Right renal cortex interstitium (tissue), 3 donors: ENCODE results near the gene IRAG1. TPM values are rescaled to one million over a fixed set of nuclear protein-coding genes. Genes with fewer than 3 reads are reported as not detected.

Source experiments
- DNase-seq, 3 donors: peaks; one replicate each; pipeline ENCODE4 v3.0.0-alpha.2; 2013; ENCODE audit warnings: low read depth in 3 of 3, low spot score in 2 of 3
- polyA plus RNA-seq, 3 donors: library from polyadenylated mRNA; unstranded; fragments of 120-200 nt; gene quantifications; one replicate each; pipeline ENCODE4 v1.2.1, GENCODE V29; 2013; ENCODE audit not compliant: insufficient read length in 3 of 3

IRAG1 gene
- polyA plus RNA-seq, 3 donors, result 8.6 to 10.3 (median 8.8) TPM

DNA sequence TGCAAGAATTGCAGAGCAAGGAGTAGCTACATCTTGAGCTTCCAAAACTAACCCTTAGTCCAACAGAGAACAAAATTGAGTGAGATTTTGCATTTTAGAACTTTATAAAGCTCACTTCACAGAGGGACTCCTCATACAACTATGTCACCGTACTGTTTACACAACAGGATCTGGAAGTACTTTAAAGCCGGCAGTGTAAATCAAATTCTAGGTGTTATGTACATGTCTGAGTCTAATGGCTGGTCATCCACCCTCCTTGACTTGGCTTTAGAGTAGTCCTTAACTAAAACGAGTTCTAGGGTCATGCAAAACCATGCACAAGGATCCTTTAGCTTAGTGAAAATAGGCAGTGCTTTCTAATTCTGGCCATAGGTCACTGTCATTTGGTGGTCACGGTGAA, 23.5 kb downstream of the IRAG1 start:
- no peak for DNase-seq

DNA sequence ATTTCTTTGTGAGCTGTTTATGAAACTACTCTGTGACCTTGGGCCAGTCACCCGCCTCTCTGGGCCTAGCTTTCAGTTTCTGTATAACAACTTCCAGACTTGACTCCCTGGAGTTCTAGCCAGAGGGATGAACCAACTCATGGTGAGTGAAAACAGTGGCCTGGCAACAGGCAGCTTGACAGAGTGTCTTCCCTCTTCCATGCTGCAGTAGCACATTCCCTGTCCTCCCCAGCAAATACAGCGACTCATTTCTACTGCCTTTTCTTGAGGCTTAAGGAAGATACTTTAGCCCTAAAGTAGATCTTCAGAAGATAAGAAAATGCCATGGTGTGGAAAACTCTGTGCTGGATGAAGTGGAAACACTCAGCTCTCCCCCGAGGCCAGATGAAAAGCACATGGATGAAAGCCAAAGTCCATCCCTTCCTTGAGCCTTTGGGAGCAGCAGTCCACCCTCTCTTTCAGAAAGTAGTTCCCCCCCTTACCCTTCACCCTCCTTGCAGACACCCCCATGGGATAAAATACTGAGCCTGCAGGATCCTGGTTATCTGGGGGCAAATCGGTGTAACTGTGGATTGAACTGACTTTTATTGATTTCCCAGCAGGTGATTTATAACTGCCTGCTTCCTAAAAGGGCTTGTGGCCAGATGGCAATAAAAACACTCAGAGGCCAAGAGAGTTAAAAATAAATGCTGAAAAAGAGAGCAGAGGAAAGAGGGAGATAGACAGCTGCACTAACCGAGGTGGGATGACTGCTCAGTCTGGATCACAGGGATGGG, 24.1 kb downstream of the IRAG1 start:
- DNase-seq, result peak; percentile 27 to 41 (median 36)

DNA sequence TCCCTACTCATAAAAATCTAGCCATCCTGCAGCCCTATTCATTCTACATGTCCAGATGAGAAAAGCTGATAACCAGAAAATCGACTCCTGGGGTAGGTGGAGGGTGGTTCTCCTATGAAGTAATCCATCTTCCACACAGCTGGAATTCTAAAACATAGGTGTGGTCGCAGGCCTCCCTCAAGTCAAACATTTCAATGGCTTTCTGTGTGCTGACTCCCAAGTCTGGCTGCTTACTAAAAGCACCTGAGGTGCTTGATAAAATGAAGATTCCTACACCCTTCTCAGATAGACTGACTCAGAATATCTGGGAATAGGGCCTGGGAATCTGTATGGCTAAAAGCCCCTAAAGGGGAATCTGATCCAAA, 26.1 kb downstream of the IRAG1 start:
- no peak for DNase-seq

DNA sequence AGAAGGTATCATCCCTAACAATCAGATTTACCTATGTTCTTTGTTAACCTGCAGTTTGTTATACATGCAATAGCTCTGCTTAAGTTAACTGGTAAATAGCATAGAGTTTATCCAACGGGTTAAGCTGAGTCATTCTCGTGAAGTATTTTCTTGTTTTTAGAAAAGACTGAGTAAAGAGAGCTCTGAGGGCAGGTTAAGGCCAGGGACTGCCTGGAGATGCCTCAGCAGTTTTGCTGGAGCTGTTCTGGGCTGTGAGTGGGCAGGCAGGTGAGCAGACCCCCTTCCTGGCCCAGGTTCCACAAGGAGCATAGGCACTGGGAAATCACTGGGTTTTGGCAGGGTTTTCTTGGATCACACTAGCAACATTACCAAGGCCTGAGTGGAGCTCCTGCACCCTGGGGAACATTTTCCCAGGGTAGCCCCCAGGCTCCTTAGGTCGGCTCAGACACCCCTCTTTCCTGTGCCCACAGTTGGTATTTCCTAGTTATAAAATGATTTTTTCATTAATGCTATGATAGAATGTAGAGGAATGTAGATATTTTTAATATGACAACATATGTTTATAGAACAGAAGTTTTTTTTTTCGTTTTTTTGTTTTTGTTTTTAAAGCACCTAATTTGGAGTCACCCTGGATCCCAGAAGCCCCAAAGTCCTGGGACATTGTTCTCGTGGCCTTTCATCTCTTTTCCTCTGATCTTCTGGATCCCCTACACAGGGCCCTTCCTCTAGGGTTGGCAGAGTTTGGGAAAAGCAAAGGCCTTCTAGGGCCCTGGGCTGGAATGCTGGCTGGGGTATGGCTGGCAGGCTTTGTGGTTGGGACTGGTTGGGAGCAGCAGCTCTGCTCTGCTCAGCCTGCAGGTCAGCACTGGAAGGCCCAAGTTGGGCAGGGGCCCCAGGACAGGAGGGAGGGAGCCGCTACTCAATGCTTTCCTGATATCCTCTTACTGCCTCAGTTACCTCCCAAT, 26.7 kb downstream of the IRAG1 start:
- DNase-seq, result no peak

DNA sequence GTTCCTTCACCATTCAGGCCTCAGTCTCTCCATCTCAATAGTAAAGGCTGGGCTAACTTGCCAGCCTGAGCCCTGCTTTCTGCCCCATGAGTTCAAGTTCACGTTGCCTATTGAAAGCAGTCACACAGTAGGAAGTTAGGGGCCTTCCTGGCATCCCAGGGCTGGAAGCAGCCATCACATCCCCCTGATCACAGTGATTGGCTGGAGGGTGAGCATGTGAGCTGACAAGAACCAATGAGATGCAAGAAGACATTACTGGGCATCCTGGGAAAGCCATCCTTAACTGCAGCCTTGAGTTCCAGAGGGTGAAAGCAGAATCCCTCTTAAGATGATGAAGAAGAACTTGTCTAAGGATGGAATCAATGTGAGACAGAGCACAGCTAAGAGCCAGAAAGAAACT, 29.1 kb downstream of the IRAG1 start:
- no peak for DNase-seq

DNA sequence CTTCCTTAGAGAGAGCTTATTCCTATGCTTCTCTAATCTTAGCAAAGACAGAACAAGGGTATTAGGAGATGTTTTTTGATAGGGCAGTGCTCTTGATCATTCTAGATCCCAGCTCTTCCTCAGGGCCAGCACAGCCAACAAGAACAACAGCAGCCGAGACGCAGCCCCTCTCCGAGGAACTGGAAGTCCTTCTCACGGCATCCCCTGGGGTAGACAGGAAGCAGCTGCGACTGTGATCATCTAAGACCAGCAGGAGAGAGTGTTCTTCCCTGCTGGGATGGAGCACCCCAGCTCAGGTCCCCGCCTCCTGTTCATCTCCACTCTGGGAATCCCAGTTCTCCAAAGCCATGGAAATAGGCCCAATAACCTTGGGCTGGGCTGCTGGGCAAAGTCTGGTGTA, 29.6 kb downstream of the IRAG1 start:
- DNase-seq, result no peak

DNA sequence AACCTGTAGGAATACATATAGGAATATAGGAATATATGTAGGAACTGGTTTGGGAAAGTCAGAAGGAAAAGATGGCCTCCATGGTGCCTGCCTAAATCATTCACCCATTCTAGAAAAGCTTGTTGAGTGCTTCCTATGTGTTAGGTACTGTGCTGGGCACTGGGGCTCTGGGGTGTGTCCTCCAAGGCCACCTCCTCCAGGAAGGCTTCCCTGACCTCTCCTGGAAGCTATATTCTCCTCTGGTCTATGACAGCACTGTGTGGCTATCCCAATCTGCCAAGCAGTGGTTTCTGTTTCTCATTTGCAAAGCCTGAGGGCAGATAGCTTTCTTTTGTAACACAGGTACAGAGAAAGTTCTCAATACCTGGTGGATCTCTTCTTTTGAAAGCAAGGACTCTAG, 30.2 kb downstream of the IRAG1 start:
- no peak for DNase-seq

DNA sequence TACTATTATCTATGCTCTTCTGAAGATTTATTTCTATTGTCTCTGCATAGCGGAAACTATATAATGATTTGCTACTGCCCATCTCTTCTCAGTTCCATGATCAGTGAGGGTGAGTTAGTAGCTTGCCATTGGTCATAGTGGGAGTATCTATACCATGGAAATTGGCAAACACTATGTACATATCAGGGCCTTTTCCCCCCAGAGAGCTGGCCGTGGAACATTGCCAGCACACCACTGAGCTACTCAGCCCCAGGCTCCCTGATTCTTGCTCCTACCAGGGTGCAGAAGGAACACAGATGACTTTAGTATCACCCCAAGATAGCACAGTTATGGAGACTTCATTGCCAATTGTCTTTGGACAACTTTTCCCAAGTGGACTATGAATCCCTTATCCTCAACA, 33.2 kb downstream of the IRAG1 start:
- DNase-seq, result no peak

DNA sequence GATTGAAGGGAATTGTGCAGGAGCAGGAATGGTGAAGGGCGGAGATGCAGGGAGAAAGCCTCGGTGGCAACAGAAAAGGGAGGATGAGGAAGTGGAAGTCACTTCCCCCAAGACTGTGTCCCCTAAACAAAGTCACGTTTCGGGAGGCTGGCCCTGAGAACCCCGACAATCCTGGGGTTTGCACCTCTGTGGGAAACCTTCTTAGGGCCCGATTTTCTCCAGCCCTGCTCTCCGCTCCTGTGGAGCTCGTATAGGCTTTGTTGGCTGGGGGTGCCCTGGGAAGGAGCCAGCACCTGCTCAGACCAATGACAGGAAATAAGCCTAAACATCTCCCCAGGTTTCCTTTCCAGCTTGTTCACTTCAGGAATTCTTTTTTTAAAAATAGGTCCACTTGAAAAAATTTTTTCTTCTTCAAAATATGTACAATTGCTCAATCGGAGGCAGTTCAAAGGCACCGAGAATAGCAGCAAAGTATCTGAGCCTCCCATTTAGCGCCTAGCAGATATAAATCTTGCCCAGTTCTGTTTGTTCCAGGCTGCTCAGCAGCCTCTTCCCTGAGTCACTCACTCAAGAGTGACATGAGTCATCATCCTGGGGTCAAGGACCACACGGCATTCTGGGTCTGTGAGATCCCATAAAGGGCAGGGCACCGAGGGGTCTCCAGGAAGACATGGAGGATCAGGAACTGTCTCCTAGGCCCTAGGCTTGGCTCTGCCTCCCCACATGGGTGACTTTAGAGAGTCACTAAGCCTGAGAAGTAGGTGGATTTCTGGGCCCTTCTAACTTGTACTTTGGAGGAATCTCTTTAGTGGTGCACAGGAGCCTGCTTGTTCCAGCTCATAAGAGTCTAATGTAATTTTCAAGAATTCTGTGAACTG, 34.0 kb downstream of the IRAG1 start:
- no peak for DNase-seq

DNA sequence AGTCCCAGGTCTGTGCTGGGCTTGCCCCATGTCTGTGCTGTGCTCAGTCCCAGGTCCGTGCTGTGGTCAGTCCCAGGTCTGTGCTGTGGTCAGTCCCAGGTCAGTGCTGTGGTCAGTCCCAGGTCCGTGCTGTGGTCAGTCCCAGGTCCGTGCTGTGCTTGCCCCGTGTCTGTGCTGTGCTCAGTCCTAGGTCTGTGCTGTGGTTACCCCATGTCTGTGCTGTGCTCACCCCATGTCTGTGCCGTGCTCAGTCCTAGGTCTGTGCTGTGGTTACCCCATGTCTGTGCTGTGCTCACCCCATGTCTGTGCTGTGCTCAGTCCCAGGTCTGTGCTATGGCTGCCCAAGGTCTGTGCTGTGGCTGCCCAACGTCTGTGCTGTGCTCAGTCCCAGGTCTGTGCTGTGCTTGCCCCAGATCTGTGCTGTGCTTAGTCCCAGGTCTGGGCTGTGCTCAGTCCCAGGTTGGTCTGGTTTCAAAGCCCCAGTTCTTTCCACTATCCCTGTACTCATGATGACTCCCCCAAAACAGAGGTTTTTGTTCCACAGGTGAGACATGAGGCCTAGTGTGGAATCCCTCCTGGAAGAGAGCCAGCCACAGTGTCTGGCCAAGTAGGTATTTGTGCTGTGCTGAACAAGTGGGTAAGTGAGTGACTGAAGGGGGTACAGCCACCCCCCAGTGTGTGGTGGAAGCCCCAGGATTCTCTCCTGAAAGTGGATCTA, 34.8 kb downstream of the IRAG1 start:
- DNase-seq, result no peak

DNA sequence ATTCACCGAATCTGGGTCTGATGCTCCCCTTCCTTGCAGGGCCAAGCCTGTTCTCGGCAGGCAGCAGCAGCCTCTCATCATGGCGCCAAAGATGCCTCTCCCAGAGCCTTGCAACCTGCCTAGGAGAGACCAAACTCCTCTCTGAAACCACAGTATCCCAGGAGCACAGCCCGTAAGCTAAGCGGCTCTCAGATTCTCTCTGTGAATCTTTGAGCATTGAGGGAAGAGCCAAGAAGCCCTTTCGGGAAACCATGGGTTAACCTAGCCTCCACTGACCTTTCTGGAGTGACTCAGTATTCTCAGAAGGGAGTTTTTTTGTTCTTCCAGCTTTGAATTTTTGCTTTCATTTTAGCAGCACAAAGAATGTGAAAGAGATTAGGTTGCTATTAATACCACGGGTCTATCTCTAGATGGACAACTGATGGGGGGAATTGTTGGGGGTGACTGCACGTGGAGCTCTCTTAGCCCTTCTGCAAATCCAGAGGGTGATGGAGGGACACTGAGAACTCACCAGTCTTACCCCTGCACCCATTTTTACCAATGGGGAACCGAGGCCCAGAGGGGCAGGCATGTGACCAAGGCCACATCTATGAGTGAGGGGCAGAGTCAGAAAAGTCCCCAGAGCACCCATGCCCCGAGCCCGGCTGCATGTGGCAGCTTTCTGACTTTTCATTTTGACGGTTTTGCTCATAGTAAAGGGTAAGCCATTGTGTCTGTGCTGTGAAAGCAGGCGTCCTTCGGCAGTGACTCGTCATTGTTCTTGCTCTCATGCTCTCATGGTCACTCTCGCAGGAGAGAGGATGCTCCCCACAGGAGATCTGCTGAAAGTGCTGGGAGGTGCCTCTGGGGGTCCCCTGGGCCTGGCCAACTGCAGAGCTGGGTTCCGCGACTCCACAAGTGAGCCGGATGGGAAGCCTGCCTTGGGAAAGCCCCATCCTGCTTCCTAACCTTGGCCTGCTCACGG, 36.0 kb downstream of the IRAG1 start:
- no peak for DNase-seq

DNA sequence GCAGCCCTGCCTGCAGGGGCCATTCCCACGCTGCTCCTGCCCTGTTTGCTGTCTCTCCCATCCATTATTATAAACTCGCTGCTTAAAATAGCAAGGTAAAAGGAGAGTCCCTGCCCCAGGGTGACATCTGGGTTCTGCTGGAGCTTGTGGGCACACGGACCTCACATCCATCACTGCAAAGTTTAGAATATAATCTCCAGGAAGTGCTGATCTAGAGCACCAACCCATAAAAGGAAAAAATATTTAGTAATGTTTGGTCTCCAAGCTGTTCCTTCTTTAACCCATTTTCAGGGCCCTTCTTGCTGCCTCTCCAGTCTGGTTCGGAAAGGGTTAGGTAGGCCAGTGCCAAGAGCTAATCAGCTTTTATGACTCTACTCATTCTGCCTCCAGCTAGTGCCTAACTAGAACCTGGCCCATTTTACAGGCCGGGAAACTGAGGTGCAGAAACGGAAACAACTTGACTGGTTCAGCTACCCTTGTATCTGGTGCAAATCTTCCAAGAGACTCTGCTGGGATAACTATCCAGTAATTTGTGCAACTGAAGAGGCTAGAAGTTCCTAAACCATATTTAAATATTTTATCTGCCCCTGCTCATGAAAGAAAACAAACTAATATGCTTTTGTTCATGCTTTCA, 37.5 kb downstream of the IRAG1 start:
- DNase-seq, result no peak

DNA sequence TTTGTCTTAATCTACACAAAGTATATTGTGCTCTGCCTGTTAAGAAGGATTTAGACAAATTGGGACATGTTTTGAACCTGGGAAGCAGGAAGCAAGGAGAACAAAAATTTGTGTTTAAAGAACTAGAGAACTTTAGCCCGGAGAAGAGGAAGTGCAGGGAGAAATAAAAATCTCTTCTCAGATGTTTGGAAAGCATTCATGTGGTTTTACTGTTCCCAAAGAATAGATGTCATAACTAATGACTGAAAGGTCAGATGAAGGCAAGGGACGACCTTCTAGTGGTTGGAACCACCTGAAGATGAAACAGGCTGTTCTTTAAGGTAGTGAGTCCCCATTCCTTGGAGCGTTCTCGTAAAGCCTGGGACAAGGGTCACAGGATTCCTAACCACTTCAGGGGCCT, 38.3 kb downstream of the IRAG1 start:
- DNase-seq, result no peak

DNA sequence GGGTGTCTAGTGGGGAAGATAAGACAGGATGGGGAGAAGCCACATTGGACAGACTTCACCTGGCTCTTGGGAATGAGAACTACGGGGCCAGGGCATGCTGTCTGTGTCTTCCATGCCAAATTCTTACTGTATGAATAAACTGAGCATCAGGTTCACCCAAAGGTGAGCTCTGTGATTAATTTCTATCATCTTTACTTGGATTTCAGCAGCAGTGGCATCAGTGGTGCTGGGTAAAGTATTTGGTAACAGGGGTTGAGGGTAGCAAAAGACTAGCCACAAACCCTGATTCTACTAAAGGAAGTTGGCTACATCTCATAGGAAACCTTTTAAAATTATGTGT, 38.8 kb downstream of the IRAG1 start:
- DNase-seq, result no peak

DNA sequence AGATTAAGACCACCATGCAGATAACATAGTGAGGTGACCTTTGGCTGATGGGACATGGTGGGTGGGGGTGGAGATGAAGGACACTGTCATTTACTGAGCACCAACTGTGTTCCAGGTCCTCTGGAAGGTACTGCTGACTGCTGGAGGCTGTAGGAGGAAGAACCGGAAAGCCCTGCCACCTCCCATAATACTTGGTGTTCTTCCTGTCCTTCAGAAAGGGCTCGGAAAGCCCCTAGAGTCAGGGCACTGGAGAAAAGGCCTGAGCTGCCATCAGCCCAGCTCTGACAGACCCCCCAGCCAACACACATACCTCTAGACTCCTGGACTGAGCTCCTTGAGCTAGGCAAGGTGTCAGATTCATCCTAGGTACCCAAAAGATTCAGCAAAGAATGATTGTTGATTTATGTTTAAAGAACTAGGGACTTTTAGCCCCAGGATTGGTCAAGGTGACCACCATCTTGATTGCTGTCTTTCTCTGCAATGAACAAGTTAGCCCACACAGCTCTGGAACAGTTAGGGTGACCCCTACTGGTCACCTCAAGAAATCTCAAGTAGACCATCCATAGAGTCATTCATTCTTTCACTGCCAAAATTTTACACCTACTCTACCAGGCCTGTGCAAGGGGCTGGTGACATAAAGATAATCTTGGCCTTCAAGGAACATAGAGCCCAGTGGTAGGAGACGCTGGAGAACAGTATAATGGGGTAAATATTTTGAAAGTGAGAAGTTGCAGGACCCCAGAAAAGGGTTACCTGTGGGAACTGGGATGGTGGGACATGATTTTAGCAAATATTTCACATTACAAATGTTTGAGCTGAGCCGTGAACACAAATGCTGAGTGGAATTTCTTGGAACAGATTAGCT, 39.4 kb downstream of the IRAG1 start:
- no peak for DNase-seq

DNA sequence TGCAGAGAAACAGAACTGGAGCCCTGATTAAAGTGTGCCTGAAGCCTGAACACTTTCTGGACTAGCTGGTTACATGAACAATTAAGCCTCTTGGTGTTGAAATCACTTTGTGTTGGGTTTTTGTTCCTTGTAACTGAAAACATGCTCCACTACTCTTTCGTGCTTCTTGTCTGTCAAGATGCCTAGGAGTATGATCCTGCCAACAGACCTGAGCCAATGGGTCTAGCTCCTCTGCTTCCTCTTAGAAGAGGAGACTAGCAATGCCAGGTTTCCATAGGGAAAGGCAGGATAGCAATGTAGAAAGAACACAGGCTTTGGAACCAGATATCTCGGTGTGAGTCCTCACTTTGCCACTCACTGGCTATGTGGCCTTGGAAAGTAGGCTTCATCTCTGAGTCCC, 40.3 kb downstream of the IRAG1 start:
- no peak for DNase-seq

DNA sequence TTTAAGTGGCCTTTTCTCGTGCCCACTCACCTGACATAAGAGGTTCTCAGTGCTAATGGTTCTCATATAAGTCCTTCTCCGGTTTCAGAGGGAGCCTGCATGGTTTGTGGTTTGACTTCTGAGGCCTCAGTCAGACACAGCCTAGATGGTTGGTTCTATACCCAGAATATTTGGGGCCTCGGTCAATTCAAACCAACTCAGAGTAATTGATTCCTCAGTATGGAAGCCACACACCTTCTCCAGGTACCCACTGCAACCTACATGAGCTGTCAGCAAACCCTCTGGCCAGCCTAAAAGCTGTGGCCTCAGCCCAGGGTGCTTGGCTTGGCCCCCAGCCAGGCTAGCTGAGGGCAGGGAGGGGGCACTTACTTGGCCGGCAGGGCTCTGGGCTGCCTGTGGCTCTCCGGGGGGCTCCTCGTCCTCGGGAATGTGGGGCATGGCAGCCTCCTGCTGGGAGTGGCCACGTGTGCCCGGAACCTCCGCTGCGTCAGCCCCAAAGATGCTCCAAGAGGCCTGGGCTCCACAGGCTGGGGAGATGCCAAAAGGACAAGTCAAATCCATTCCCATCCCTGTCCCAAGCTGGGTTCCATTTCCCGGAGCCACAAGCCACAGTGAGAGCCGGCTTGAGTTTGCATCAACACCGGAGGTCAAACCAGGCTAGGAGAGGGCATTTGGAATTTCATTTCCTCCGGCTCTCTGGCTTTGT, 41.7 kb downstream of the IRAG1 start:
- no peak for DNase-seq
